MCF 10A (cell line): ENCODE measurements around the gene MYMX. TPM values are rescaled to one million over a fixed set of nuclear protein-coding genes. Genes with fewer than 3 reads are reported as not detected.

Source experiments
- BruUV-seq: library from RNA; stranded (reverse); fragments of 400-500 nt; replicated peaks from 2 replicates; lab custom pipeline; 2021; lab: Mats Ljungman, UMichigan
- CTCF ChIA-PET: fragments of 300-600 bp; sonication (Branson Sonifier 250); formaldehyde crosslinking; extraction: SDS; loops from one replicate; lab custom pipeline; 2021; ENCODE audit warnings: antibody characterized with exemption, inconsistent platforms; lab: Yijun Ruan, JAX
- POLR2A ChIA-PET: fragments of 300-600, 350-650 bp; sonication (Branson Sonifier 250); formaldehyde crosslinking; extraction: SDS; loops from one replicate; lab custom pipeline; 2020; ENCODE audit warnings: antibody characterized with exemption, inconsistent platforms; lab: Yijun Ruan, JAX
- DNase-seq: peaks from one replicate; pipeline ENCODE4 v3.0.0-alpha.2; 2018; ENCODE audit not compliant: unreplicated experiment
- H3K27ac Mint-ChIP-seq: one replicate; pipeline ENCODE4 v1.8.0; 2022; ENCODE audit warnings: mild to moderate bottlenecking, low read depth, mixed read lengths; ENCODE audit not compliant: unreplicated experiment
- H3K27me3 Mint-ChIP-seq: one replicate; pipeline ENCODE4 v1.8.0; 2022; ENCODE audit warnings: mixed read lengths; ENCODE audit not compliant: insufficient read depth, unreplicated experiment
- H3K36me3 Mint-ChIP-seq: one replicate; pipeline ENCODE4 v1.8.0; 2022; ENCODE audit warnings: mild to moderate bottlenecking, moderate library complexity, mixed read lengths; ENCODE audit not compliant: insufficient read depth, unreplicated experiment
- H3K4me1 Mint-ChIP-seq: one replicate; pipeline ENCODE4 v1.8.0; 2022; ENCODE audit warnings: mixed read lengths; ENCODE audit not compliant: insufficient read depth, unreplicated experiment
- H3K4me3 Mint-ChIP-seq: one replicate; pipeline ENCODE4 v1.8.0; 2022; ENCODE audit warnings: mild to moderate bottlenecking, moderate library complexity, mixed read lengths; ENCODE audit not compliant: unreplicated experiment
- H3K9me3 Mint-ChIP-seq: one replicate; pipeline ENCODE4 v1.8.0; 2022; ENCODE audit warnings: mixed read lengths; ENCODE audit not compliant: unreplicated experiment
- intact Hi-C: fragments of 100-400 bp; cut with micrococcal nuclease; formaldehyde crosslinking; loops from 2 replicates; pipeline ENCODE4 v1.14.1; 2022
- total RNA-seq: library from RNA; stranded (reverse); gene quantifications from 2 replicates; pipeline ENCODE4 v1.2.3, GENCODE V29; 2022
- TF ChIP-seq, protein P1 (sequence below): fragments of 200-600 bp; IDR thresholded peaks from one replicate; pipeline ENCODE4 v1.8.0; 2022; ENCODE audit warnings: antibody characterized with exemption, mild to moderate bottlenecking; ENCODE audit not compliant: unreplicated experiment

The MYMX gene
- total RNA-seq, 1 experiment from 2014 or later, result not detected

DNA sequence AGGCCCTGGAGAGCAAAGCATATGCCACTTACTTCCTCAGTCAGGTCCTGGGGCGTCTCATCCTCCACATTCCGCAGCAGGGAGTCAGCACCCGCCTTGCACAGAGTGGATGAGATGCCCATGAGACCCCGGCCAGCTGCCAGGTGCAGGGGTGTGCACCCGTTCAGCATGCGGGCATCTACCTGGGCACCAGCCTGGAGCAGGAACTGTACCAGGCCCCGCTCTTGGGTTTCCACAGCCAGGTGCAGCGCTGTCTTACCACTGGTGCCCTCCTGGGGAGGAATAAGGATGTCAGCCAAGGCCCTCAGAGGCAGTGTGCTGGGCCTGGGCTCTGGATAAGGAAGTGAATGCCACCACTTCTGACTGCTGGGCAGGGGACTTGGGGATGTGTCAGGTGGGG, 43.3 kb downstream of the MYMX start:
- DNase-seq, result no peak
- TF ChIP-seq, protein P1, sequence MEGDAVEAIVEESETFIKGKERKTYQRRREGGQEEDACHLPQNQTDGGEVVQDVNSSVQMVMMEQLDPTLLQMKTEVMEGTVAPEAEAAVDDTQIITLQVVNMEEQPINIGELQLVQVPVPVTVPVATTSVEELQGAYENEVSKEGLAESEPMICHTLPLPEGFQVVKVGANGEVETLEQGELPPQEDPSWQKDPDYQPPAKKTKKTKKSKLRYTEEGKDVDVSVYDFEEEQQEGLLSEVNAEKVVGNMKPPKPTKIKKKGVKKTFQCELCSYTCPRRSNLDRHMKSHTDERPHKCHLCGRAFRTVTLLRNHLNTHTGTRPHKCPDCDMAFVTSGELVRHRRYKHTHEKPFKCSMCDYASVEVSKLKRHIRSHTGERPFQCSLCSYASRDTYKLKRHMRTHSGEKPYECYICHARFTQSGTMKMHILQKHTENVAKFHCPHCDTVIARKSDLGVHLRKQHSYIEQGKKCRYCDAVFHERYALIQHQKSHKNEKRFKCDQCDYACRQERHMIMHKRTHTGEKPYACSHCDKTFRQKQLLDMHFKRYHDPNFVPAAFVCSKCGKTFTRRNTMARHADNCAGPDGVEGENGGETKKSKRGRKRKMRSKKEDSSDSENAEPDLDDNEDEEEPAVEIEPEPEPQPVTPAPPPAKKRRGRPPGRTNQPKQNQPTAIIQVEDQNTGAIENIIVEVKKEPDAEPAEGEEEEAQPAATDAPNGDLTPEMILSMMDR, result no peak
- no TSS peak for BruUV-seq
- no peaks in the 10 kb centered on the region for H3K9me3 Mint-ChIP-seq
- no peak overlapping the region for H3K27ac Mint-ChIP-seq
- ChIA-PET POLR2A (interaction anchor here (0.6 kb wide), 1 partner anchor 684 kb away, joined by 3 read pairs; the partner anchor contains the start of gene XPO5), CTCF (interaction anchor here (1.0 kb wide), 1 partner anchor 109 kb away, joined by 3 read pairs; no protein-coding TSS in a partner anchor)
- no peak overlapping the region for H3K4me3 Mint-ChIP-seq
- intact Hi-C loops, result no loop called here
- peaks cover 49% of the 10 kb centered on the region for H3K4me1 Mint-ChIP-seq
- no peaks in the 10 kb centered on the region for H3K27me3 Mint-ChIP-seq
- H3K36me3 Mint-ChIP-seq, result peaks cover 25% of the 10 kb centered on the region

DNA sequence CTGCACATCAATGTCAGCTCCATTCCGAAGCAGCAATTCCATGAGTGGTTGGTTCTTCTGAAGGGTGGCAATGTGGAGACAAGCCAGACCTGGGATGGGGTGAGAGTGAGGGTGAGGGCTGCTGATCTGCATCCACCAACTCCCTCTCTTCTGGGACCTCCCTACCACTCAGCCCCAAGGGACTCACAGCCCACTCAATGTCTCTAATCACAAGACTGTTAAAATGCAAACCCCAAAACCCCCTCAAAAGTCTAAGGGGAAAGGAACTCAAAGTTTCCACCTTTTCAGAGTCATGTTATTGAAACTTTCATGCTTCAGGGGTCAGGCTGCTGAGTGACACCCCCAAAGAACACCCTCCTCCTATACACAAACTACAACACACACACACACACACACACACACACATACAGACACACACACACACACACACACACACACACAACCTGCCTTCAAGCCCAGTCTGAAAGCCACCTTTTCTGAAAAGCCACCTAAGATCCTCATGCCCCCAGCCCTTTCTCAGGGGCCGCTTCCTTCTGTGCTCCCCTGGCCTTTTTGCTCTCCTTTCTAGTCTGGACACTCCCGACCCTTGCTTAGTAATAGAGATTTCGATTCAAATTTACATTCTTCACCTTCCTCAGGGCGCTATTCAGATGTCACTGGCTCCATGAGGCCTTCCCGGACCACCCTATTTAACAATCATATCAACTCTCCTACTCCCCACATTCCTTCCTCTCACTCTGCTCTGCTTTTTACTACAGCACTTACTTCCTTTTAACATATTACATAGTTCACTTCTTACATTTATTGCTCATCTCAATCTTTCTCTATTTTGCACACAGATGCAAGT, 43.9 kb downstream of the MYMX start:
- BruUV-seq, result no TSS peak
- peak overlapping the region; percentile 9 for H3K27ac Mint-ChIP-seq

DNA sequence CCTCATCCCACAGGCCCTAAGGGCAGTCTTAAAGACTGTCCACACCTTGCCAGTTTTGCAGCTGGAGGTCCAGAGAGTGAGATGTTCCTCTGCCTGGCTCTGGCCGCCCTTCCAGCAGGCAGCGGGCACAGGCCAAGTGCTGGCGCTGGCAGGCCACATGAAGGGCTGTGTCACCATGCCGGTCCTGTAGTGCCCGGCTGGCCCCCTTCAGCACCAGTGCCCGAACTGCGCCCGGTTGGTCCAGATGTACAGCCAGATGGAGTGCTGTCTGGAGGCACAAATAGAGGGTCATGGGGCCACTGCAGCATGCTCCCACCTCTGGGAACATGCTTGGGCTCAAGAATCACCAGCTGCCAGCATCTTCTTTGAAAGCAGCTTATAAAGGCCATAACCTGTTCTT, 44.9 kb downstream of the MYMX start:
- TF ChIP-seq, protein P1, result no peak
- no peak for DNase-seq
- intact Hi-C loops, result no loop called here
- Mint-ChIP-seq H3K27me3 (no peaks in the 10 kb centered on the region), H3K36me3 (peaks cover 9% of the 10 kb centered on the region), H3K9me3 (no peaks in the 10 kb centered on the region), H3K4me3 (no peak overlapping the region), H3K4me1 (peaks cover 33% of the 10 kb centered on the region), H3K27ac (no peak overlapping the region)
- ChIA-PET POLR2A (interaction anchor here (0.7 to 1.5 kb wide), 4 partner anchors 10 to 553 kb away, joined by 3 to 4 read pairs (median 3); no protein-coding TSS in a partner anchor), CTCF (interaction anchor here (0.8 to 1.8 kb wide), 6 partner anchors 8 to 89 kb away, joined by 3 to 9 read pairs (median 4); no protein-coding TSS in a partner anchor)
- BruUV-seq, result no TSS peak

More for the DNA sequence above, 43.9 kb downstream of the MYMX start:
- no peaks in the 10 kb centered on the region for H3K9me3 Mint-ChIP-seq
- H3K4me1 Mint-ChIP-seq, result peaks cover 42% of the 10 kb centered on the region
- no peaks in the 10 kb centered on the region for H3K27me3 Mint-ChIP-seq
- CTCF ChIA-PET, result interaction anchor here (1.0 to 1.2 kb wide), 2 partner anchors 88 to 109 kb away, joined by 3 to 4 read pairs; no protein-coding TSS in a partner anchor
- POLR2A ChIA-PET, result interaction anchor here (0.6 to 0.7 kb wide), 2 partner anchors 552 to 685 kb away, joined by 3 read pairs; partner anchors contain the start of gene XPO5
- H3K36me3 Mint-ChIP-seq, result peaks cover 19% of the 10 kb centered on the region
- TF ChIP-seq, protein P1, result no peak
- no peak for DNase-seq
- H3K4me3 Mint-ChIP-seq, result no peak overlapping the region
- intact Hi-C loops, result no loop called here
